Osteoblast (primary cell): ENCODE data around the gene PKP1. TPM values are rescaled to one million over a fixed set of nuclear protein-coding genes. Genes with fewer than 3 reads are reported as not detected.

ENCODE experiments used
- DNase-seq: peaks from one replicate; pipeline ENCODE4 v3.0.0; 2011; ENCODE audit warnings: low spot score, mixed read lengths; ENCODE audit not compliant: insufficient read length; ENCODE audit errors: missing footprints
- H2AFZ ChIP-seq: 2 replicates; pipeline ENCODE4 v1.6.0; 2011; ENCODE audit warnings: mild to moderate bottlenecking, low read length
- H3K27ac ChIP-seq: 2 replicates; pipeline ENCODE4 v1.5.1; 2011; ENCODE audit warnings: mild to moderate bottlenecking, low read depth, low read length, moderate library complexity
- H3K27me3 ChIP-seq: 2 replicates; pipeline ENCODE4 v1.6.0; 2012; ENCODE audit warnings: mild to moderate bottlenecking, control low read depth, inconsistent platforms, low read length, moderate library complexity; ENCODE audit not compliant: insufficient read depth
- H3K36me3 ChIP-seq: 2 replicates; pipeline ENCODE4 v1.5.1; 2011; ENCODE audit warnings: mild to moderate bottlenecking, low read length, control low read depth, moderate library complexity; ENCODE audit not compliant: insufficient read depth
- H3K4me1 ChIP-seq: 2 replicates; pipeline ENCODE4 v1.5.1; 2011; ENCODE audit warnings: mild to moderate bottlenecking, low read length, control low read depth, moderate library complexity; ENCODE audit not compliant: insufficient read depth
- H3K4me2 ChIP-seq: 2 replicates; pipeline ENCODE4 v1.6.0; 2011; ENCODE audit warnings: mild to moderate bottlenecking, low read length; ENCODE audit not compliant: insufficient read depth
- H3K4me3 ChIP-seq: fragments of 200-600 bp; sonication (generic); 3 replicates; pipeline ENCODE4 v1.5.1; 2012; ENCODE audit warnings: mild to moderate bottlenecking, low read length, inconsistent platforms; ENCODE audit not compliant: insufficient read depth
- H3K79me2 ChIP-seq: 2 replicates; pipeline ENCODE4 v1.6.0; 2012; ENCODE audit warnings: mild to moderate bottlenecking, low read length, control low read depth, inconsistent platforms; ENCODE audit not compliant: insufficient read depth
- H3K9me3 ChIP-seq: 2 replicates; pipeline ENCODE4 v1.5.1; 2011; ENCODE audit warnings: low read depth, low read length, control low read depth
- H4K20me1 ChIP-seq: 2 replicates; pipeline ENCODE4 v1.6.0; 2012; ENCODE audit warnings: mild to moderate bottlenecking, low read length, control low read depth; ENCODE audit not compliant: insufficient read depth
- CTCF ChIP-seq: IDR thresholded peaks from 2 replicates; pipeline ENCODE4 v1.5.1; 2011; ENCODE audit warnings: mild to moderate bottlenecking, low read depth, low read length, moderate library complexity; ENCODE audit errors: extremely low read depth
- total RNA-seq: library from RNA; depleted of rRNA; stranded (reverse); fragments of >200 nt; gene quantifications from 2 replicates; pipeline ENCODE4 v1.2.3, GENCODE V29; 2012

The PKP1 gene
- total RNA-seq, 1 donor: under 0.01 TPM

GRCh38 chr1:201357636-201358348 is 74.5 kb downstream of the PKP1 start:
- Histone ChIP-seq H3K4me3 (no peak overlapping the region), H3K27ac (no peak overlapping the region), H3K27me3 (peaks cover 14% of the 10 kb centered on the region), H3K36me3 (no peaks in the 10 kb centered on the region), H3K4me2 (no peak overlapping the region), H3K9me3 (no peaks in the 10 kb centered on the region), H4K20me1 (no peaks in the 10 kb centered on the region), H3K4me1 (no peaks in the 10 kb centered on the region), H2AFZ (no peak overlapping the region), H3K79me2 (no peaks in the 10 kb centered on the region)
- TF ChIP-seq CTCF: no peak
- DNase-seq: no peak

- no peak overlapping the region for H3K4me3 ChIP-seq
- no peaks in the 10 kb centered on the region for H3K4me1 ChIP-seq
- no peaks in the 10 kb centered on the region for H3K36me3 ChIP-seq
- DNase-seq: peak; percentile 90
- no peak overlapping the region for H3K27ac ChIP-seq
- no peaks in the 10 kb centered on the region for H4K20me1 ChIP-seq
- no peak overlapping the region for H2AFZ ChIP-seq
- no peak overlapping the region for H3K4me2 ChIP-seq
- TF ChIP-seq CTCF: no peak
- no peaks in the 10 kb centered on the region for H3K9me3 ChIP-seq
- H3K79me2 ChIP-seq: no peaks in the 10 kb centered on the region
- peaks cover 21% of the 10 kb centered on the region for H3K27me3 ChIP-seq
Observed at GRCh38 chr1:201358596-201358995, 75.3 kb downstream of the PKP1 start.

- H3K27me3 ChIP-seq: peaks cover 21% of the 10 kb centered on the region
- H3K36me3 ChIP-seq: no peaks in the 10 kb centered on the region
- no peaks in the 10 kb centered on the region for H3K9me3 ChIP-seq
- peak; percentile 74 for DNase-seq
- no peaks in the 10 kb centered on the region for H3K79me2 ChIP-seq
- H3K4me2 ChIP-seq: no peak overlapping the region
- no peak for TF ChIP-seq CTCF
- H4K20me1 ChIP-seq: no peaks in the 10 kb centered on the region
- no peak overlapping the region for H3K27ac ChIP-seq
- H3K4me3 ChIP-seq: no peak overlapping the region
- no peaks in the 10 kb centered on the region for H3K4me1 ChIP-seq
- no peak overlapping the region for H2AFZ ChIP-seq
Observed at GRCh38 chr1:201359031-201359872, 75.9 kb downstream of the PKP1 start.

- Histone ChIP-seq H3K9me3 (no peaks in the 10 kb centered on the region), H3K27me3 (peaks cover 21% of the 10 kb centered on the region), H3K4me2 (no peak overlapping the region), H3K27ac (no peak overlapping the region), H3K36me3 (no peaks in the 10 kb centered on the region), H3K4me1 (no peaks in the 10 kb centered on the region), H4K20me1 (no peaks in the 10 kb centered on the region), H3K4me3 (no peak overlapping the region), H2AFZ (no peak overlapping the region), H3K79me2 (no peaks in the 10 kb centered on the region)
- no peak for TF ChIP-seq CTCF
- DNase-seq: no peak
Observed at GRCh38 chr1:201359873-201360210, 76.5 kb downstream of the PKP1 start.
